ENCODE results near the gene CD58.
"Not testable (repeated sequence)": the region's sequence is repeated elsewhere in the genome, so short reads cannot be mapped to it uniquely, and the experiment has no call there.

CD58 gene

DNA sequence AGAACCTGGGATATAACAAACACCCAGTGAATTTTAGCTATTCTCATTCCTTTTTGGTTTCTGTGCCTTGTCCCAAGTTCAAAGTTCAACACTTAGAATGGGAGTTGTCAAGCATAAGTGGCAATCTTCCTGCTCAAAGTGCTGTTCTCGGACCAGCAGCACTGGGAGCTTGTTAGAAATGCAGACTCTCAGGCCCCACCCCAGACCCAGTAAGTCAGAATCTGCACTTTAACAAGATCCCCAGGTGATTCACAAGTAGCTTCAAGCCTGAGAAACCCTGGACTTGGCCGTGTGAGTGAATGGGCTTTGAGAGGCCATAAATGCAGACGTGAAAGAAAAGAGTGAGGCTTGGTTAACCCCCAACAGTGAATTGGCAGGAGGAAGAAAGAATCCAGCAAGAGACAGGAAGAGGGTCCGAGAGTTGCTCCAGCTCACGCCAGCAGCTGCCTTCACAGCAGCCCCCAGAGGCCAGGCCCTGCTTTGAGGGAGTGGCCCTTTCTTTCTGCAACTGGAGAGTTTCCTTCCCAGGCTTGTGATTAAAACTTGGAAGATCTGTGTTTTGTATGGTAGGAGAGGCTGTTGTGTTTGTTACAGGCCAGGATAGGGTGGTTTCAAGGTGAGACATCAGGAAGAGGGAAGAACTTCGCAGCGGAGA is 21.3 kb upstream of the CD58 start:
- not testable (repeated sequence) for DNase-seq (ENCODE audit: low read depth)

DNA sequence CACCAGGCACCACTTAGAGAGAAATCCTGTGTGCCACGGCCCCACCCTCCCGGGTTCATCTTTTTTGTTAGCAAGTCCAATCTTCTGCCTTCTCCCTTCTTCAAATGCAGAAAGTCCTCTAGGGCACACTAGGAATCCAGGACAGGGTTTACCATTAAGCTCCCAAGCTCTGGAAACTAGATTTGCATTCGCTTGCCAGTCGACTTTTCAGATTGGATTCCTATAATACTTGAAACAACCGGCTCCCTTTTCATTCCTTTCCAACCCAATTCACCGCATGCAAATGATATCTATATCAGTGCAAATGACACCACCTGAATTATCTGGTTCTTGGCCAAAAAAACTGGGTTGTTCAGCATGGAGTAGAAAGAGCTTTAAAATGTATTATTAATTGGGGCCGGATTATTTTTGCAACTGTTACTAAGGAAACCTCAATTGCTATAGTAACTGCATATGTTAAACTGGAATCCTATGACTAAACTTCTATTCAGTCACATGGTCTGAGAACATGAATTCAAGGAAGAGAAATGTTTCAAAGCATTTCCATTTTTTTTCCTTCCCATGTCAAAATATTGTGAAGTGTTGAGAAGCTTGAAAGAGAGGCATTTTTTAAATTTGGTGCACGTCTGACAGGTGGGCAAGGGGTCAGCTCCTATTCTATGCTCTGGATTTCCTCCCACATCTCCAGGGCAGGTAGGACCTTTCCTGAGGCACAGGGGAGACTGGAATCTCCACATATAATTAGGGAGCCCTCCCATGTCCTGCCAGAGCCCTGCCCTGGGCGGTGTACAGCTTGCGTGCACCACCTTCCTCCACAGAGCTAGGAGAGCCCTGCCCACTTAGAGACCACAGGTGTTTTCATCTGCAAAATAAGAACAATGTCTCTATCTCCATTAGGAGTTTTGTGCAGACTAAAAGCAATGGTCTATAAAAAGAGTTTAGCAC is 20.5 kb upstream of the CD58 start:
- not testable (repeated sequence) for DNase-seq (ENCODE audit: low read depth)

GRCh38 chr1:116590359-116591005 is 19.7 kb upstream of the CD58 start:
- not testable (repeated sequence) for DNase-seq (ENCODE audit: low read depth)

GRCh38 chr1:116589101-116589735 is 18.4 kb upstream of the CD58 start:
- DNase-seq (ENCODE audit: low read depth) = not testable (repeated sequence)

DNA sequence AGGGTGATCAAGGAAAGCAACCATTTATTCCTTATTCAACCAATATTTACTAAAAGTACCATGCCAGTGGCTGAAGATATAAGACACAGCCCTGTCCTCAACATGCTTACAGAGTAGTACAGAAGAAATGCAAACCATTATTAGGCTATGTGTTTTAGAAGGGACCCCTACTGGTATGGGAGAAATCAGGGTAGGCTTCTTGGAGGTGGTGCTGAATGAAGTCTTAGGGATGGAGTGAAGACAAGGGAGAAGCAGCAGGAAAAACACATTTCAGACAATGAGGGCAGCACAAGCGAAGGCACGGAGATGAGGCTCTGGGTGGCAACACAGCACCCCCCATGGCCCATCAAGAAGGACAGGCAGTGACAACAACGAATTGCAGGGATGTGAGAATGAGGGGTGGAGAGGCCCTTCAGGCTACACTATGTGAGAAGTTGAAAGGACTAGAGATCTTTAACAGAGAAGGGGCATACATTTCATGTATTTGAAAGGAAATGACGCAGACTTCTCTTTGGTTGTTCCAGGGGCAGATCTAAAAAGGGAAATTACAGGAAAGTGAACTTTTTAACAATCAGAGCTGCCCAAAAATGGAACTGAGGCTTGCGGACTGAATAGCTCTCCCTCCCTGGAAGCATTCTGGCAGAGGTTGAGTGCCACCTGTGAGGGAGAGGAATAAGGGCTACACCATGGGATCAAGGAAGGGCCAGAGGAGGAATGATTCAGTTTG is 16.8 kb upstream of the CD58 start:
- no peak for DNase-seq (ENCODE audit: low read depth)

DNA sequence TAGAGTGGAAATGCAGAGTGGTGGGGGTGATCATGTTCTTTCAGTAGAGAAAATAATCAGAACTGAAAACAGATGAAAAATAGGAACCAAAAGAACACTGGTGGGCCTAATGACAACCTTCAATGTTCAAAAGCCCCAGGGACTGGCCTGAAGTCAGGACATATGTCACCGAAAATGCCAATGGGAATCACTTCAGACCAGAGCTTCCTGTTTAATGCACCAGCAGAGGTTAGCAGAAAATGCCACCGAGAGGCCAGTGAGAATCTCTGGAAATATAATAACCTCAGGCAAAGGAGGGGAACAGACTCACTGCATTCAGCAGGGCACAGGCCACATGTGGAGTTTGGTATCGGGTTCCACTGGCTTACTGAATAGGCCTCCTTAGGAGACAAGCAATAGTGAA is 15.9 kb upstream of the CD58 start:
- no peak for DNase-seq (ENCODE audit: low read depth)

- no peak for DNase-seq (ENCODE audit: low read depth)
Measured at GRCh38 chr1:116585886-116586285, 15.1 kb upstream of the CD58 start.

DNA sequence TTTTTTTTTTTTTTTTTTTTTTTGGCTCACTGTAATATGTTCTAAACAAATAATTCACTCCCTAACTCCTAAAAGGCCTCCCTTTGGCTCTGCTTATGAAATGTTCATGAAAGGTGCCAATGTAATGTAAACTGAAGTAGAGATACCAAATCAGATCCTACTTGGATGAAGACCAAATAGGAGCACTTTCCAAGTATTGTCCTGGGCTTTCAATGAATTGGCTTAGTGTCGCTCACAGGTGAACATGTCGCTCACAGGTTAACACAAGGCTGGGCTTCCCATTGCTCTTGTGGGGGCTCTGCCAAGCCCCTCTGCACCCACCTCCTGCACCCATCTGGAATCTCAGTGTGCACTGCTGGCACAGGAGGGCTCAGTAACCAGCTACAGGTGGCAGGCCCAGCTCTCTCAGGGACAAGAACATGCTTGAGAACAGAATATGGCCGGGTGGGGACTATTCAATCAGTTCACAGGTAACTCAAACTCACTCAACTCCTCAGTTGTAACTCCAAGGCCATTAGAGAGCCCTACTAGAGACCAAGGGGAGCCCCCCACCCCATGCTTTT is 10.6 kb upstream of the CD58 start:
- DNase-seq (ENCODE audit: low read depth) = no peak

DNA sequence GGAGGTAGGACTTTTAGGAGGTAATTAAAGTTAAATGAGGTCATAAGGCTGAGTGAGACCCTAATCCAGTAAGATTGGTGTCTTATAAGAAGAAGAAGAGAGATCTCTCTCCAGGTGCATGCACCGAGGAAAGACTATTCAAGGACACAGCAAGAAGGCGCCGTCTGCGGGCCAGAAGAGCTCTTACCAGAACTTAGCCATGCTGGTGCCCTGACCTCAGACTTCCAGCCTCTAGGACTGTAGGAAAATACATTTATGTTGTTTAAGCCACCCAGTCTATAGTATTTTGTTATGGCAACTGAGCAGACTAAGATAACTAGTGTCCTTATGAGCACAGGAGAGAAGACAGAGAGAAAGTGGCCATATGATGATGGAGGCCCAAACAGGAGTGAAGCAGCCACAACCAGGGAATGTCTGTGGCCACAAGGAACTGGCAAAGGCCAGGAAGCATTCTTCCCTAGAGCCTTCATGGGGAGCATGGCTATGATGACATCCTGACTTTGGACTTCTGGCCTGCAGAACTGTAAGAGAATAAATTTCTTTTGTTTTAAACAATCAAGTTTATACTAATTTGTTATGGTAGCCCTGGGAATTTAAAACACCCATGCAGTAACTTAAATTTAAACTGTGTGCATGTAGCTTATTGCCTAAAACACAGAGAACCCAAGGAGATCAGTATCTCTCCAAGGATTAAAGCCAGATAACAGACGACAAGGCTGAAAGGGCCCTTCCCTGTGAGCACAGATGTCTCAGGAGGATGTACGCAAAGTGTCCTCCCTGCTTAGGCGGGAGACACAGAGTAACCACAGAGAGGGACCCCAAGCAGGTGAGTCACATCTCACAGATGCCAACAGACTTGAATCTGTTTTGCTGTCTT is 9.9 kb upstream of the CD58 start:
- DNase-seq (ENCODE audit: low read depth) = no peak

DNA sequence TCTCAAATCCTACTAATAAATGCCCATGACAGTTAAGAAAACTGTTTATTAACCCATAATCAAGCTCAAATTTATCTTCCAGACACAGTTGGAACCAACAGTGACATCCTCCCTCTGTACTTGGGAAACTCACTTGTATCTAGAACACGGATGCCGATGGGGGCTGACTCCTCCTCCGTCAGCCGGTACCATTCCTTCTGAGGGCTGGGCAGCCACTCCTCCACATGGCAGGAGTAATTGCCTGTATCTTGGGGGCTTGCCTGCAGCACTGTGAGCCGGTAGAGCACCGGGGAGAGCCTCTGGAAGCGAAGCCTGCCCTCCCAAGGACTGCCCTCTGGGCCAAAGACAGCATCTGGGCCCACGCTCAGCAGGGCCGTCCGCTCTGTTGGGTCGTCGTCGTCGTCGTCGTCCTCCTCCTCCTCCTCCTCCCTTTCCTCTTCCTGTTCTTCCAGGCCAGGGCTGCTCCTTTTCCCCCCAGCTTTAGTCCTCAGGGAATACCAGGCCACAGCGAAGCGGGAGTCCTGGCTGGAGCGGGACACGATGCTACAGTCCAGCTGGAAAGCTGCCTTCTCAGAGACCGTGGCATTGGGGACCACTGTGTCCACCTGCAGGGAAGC is 8.5 kb upstream of the CD58 start:
- DNase-seq (ENCODE audit: low read depth) = no peak

DNA sequence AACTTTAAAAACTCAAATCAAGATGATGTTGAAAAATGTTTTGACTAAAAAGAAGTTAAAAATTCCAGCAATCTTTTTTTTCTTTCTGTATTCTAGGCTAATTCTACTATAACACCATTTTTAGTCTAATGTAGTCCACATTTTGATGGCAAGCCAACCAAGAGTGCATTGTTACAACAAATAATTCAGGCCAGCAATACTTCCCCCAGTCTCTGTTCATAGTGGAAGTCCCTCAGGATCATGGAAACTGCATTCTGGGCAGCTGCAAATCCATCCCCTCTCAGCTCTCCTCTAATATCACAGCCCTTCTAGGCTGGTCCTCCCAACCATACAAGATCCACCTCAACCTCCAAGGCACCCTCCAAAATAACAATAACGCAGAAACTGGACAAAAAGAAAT is 7.8 kb upstream of the CD58 start:
- no peak for DNase-seq (ENCODE audit: low read depth)

GRCh38 chr1:116577759-116578314 is 7.0 kb upstream of the CD58 start:
- no peak for DNase-seq (ENCODE audit: low read depth)

DNA sequence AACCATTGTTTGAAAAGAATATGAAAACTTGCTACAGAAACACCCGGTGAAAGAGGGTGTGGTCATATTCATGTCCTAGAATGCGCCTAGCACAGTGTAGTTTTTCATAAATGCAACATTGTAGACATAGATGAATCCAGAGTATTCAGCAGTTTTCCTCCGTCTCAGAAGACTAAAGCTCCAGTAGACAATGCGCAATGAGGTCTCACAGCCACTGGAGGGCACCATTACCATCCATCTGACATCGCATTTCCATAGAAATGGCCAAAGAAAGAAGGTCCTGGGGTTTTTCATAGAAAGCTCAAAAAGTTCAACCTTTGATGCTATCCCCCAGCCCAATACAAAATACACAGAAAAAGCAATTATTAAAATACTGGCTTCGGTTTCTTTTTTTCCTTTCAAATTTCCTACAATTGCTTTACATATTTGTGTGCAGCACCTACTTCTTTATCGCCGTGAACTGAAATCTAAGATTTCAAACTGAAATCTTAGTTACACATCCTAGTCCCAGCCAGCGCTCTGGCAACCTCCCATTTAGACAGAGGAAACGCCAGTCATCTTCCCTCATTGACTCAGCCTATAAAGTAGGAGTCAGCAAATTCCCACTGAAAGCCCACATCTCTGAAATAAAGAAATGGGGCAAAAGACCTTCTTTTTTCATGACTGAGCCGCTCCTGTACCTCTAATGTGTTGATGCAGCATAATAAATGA is 3.9 kb upstream of the CD58 start:
- no peak for DNase-seq (ENCODE audit: low read depth)

- no peak for DNase-seq (ENCODE audit: low read depth)
Measured at GRCh38 chr1:116573431-116574095, 2.7 kb upstream of the CD58 start.

DNA sequence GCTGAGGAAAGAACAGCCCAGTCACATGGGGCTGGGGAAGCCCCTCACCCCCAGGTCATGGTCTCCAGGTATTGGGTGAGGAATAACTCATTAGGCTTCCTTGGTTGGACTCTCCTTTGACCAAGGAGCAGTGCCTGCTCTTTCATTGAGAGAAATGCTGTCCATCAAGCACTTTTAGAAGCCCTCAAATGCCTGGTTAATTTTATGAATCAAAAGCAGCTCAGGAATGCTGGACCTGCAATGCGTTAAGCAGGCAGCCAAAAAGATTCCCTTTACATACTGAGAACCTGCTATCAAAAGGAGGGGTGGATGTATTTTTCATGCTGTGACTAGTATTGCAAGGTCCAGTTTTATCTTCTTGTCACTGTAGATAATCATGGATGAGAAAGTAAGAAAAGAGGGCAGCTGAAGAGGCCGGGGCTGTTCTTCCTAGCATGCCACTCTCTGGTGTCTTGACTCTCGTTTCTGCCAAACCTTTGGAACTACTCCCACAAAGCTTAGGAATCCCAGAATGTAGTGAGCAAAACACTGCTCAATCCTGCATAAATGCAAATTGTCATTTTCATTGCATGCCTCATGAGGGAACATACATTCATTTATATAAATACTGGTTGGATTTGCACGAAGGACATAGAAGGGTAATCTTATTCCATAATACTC is 2.1 kb upstream of the CD58 start:
- DNase-seq (ENCODE audit: low read depth) = no peak

DNA sequence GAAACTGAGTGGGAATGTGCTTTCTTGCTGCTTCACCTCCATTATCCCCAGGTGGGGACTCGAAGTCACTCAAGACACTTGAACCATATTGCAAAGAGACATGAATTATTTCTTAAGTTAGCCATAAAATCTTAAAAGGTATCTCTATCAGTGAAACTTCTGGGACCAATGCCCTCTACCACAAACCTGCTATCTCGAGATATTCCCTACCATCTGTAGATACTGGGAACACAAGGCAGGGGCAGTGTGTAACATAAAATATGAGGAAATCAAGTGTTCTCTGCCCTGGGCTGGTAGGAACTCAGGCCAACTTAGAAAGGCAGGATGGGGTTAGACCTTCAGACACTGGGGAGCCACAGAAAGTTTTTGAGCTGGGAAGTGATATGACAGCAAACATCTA is 1.3 kb upstream of the CD58 start:
- no peak for DNase-seq (ENCODE audit: low read depth)

- DNase-seq (ENCODE audit: low read depth) = no peak
Measured at GRCh38 chr1:116571215-116571919, 541 bp upstream of the CD58 start.

All from stimulated activated CD8-positive, alpha-beta memory T cell treated with anti-CD3 and anti-CD28 coated beads, Interleukin-7, amount 100 ng/mL, for 24 hours (primary cell).